ENCODE data around the gene STAB2.

DNA sequence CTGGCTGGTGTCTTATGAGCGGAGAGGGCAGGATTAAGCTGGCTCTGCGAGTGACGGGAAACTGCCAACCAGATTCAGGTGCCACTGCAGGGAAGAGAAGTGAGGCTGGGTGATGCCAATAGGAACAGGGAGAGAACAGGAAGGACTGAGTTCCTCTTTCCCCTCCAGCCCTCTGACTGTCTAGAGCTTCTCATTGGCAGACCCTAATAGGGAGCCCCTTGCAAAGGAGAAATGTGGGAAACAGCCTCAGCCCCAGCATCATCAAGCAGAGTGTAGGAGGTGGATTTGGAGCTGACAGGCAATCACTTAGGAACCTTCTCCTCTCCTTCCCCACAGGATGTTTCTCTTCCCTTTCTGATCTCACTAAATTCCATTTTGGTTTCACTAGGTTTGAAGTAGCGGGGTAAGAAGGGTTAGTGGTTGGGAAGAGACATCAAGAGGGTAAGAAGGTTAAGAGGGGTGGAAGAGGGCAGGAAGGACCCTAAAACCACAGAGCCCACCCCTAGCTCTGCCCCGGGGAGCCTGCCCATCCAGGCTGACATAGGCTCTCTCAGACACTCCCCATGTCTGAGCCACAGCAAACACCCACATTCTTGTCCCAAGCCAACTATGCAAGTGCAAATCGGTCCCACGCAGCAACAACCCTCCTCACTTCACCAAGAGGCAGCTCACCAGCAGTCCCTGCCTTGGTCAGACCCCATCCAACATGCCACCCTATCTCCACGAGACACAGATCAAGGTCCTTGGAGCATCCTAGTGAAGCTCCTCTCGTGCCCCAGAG lies 111.1 kb downstream of the STAB2 start:
- TF ChIP-seq, protein P1, sequence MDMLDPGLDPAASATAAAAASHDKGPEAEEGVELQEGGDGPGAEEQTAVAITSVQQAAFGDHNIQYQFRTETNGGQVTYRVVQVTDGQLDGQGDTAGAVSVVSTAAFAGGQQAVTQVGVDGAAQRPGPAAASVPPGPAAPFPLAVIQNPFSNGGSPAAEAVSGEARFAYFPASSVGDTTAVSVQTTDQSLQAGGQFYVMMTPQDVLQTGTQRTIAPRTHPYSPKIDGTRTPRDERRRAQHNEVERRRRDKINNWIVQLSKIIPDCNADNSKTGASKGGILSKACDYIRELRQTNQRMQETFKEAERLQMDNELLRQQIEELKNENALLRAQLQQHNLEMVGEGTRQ (IDR thresholded peaks at IDR 0.05; ENCODE audit: low read depth, low read length) = no peak
- TF ChIP-seq POLR2A (IDR thresholded peaks at IDR 0.05; ENCODE audit: low read depth, low read length) (no peak), MAZ (IDR thresholded peaks at IDR 0.05; ENCODE audit: borderline replicate concordance, low read depth, low read length) (no peak), MXI1 (IDR thresholded peaks at IDR 0.05; ENCODE audit: borderline replicate concordance, low read depth, low read length) (no peak), FOS (IDR thresholded peaks at IDR 0.05; ENCODE audit: low read depth, low read length) (no peak), NFE2L2 (IDR thresholded peaks at IDR 0.05; ENCODE audit: low read depth, low read length) (no peak), CEBPB (IDR thresholded peaks at IDR 0.05; ENCODE audit: low read depth, low read length) (no peak), BHLHE40 (IDR thresholded peaks at IDR 0.05; ENCODE audit: low read depth, low read length) (no peak), SMC3 (IDR thresholded peaks at IDR 0.05; ENCODE audit: low read depth, low read length) (no peak), RAD21 (IDR thresholded peaks at IDR 0.05; ENCODE audit: low read length) (no peak), RFX5 (IDR thresholded peaks at IDR 0.05; ENCODE audit: low read depth, low read length) (no peak), MAFK (IDR thresholded peaks at IDR 0.05; ENCODE audit: low read depth, low read length) (no peak)
- TF ChIP-seq, protein P2, sequence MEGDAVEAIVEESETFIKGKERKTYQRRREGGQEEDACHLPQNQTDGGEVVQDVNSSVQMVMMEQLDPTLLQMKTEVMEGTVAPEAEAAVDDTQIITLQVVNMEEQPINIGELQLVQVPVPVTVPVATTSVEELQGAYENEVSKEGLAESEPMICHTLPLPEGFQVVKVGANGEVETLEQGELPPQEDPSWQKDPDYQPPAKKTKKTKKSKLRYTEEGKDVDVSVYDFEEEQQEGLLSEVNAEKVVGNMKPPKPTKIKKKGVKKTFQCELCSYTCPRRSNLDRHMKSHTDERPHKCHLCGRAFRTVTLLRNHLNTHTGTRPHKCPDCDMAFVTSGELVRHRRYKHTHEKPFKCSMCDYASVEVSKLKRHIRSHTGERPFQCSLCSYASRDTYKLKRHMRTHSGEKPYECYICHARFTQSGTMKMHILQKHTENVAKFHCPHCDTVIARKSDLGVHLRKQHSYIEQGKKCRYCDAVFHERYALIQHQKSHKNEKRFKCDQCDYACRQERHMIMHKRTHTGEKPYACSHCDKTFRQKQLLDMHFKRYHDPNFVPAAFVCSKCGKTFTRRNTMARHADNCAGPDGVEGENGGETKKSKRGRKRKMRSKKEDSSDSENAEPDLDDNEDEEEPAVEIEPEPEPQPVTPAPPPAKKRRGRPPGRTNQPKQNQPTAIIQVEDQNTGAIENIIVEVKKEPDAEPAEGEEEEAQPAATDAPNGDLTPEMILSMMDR (conservative IDR thresholded peaks at IDR 0.05; ENCODE audit: low read depth, low read length) = no peak
- TF ChIP-seq, protein P3, sequence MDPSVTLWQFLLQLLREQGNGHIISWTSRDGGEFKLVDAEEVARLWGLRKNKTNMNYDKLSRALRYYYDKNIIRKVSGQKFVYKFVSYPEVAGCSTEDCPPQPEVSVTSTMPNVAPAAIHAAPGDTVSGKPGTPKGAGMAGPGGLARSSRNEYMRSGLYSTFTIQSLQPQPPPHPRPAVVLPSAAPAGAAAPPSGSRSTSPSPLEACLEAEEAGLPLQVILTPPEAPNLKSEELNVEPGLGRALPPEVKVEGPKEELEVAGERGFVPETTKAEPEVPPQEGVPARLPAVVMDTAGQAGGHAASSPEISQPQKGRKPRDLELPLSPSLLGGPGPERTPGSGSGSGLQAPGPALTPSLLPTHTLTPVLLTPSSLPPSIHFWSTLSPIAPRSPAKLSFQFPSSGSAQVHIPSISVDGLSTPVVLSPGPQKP (IDR thresholded peaks at IDR 0.05; ENCODE audit: borderline replicate concordance, low read depth, low read length) = no peak
